SU-DHL-6 (cell line): ENCODE measurements around the gene CCR5AS.

Source experiments
- CTCF ChIP-seq: fragments of 200-600 bp; sonication (generic); IDR thresholded peaks from one replicate; pipeline ENCODE4 v1.5.1; 2017; ENCODE audit warnings: antibody characterized with exemption, mild to moderate bottlenecking, low read length, moderate library complexity; ENCODE audit not compliant: insufficient read depth, poor library complexity, severe bottlenecking
- EZH2phosphoT487 ChIP-seq: fragments of 200-600 bp; sonication (generic), shearing (Covaris generic); conservative IDR thresholded peaks from 2 replicates; pipeline ENCODE4 v1.6.1; 2018; ENCODE audit warnings: mild to moderate bottlenecking, antibody characterized with exemption, low read length, moderate library complexity, mixed read lengths

- TF ChIP-seq CTCF (peak; percentile 77), EZH2phosphoT487 (no peak)
These were observed 43.1 kb upstream of the CCR5AS start for GRCh38 chr3:46449755-46450552.
